MV-4-11 (cell line): Measurements from ENCODE around the gene PRRT3.
"Not testable (repeated sequence)": the region's sequence is repeated elsewhere in the genome, so short reads cannot be mapped to it uniquely, and the experiment has no call there.

Experiments used
- DNase-seq: peaks from one replicate; lab custom pipeline; 2025; lab: John Stamatoyannopoulos, UW

The PRRT3 gene

GRCh38 chr3:9918261-9919038 is 33.8 kb downstream of the PRRT3 start:
- DNase-seq, result no peak

DNA sequence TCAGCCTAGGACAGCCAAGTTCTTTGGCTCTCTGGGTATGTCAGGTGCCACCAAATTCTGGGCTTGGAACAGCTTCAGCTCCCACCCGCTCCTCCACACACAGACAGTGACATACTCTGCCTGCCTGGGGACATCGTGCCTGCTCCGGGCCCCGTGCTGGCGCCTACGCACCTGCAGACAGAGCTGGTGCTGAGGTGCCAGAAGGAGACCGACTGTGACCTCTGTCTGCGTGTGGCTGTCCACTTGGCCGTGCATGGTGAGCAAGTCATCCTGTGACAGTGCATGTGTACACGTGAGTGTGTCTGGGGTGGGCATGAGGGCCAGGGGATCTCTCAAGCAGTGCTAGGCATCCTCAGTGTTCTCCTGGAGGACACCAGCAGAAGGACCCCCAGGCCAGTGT is 34.4 kb downstream of the PRRT3 start:
- no peak for DNase-seq

DNA sequence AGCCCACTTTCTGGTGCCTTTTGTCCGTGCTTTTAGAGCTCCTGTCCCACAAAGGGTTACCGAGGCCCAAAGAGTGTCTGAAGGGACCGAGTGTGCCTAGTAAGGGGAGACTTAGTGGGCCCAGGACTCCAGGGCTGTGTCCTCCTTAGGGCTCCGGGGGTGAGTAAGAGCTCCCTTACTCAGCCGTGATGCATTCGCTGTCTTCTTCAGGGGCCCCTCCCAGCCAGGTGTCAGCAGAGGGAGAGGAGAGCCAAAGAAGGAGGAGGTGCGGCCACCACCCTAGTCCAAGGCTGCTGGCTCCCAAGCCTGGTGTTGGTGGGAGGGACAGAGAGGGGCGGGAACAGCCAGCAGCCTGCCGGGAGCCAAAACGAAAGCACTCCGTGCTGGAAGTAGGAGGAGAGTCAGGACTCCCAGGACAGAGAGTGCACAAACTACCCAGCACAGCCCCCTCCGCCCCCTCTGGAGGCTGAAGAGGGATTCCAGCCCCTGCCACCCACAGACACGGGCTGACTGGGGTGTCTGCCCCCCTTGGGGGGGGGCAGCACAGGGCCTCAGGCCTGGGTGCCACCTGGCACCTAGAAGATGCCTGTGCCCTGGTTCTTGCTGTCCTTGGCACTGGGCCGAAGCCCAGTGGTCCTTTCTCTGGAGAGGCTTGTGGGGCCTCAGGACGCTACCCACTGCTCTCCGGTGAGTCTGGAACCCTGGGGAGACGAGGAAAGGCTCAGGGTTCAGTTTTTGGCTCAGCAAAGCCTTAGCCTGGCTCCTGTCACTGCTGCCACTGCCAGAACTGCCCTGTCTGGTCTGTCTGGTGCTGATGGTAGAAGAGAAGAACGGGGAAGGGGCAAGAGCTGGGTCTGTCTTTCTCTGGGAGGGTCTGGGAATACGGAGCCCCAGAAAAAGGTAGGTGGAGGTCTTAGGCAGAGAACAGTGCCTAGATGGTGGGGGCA is 35.2 kb downstream of the PRRT3 start, which contains the start of gene IL17RC:
Gene IL17RC, plus strand, starts transcription at position 365 of the 947 bp plus-strand sequence. Its CDS starts 218 bp downstream, at position 583.
- peak; percentile 18 for DNase-seq

DNA sequence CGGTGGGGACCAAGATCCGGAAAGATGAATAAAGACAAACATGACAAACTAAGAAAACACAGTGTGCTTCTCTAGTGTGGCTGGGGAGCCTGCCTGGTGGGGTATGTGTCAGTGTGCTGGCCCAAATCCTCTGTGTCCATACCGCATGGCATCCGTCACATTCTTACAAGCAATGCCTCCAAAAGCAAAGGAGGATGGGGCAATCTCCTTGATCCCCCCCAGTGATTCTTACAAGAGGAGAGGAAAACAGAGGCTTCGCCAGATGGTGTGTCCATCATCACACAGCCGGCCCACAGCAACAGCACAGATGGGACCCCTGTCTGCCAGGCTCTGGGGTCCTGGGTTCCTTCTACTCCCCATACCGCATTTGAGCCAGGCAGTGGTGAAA is 35.9 kb downstream of the PRRT3 start:
- DNase-seq, result no peak

GRCh38 chr3:9915254-9916141 is 36.7 kb downstream of the PRRT3 start:
- peak; percentile 26 for DNase-seq

GRCh38 chr3:9914559-9915253 is 37.5 kb downstream of the PRRT3 start:
- DNase-seq, result peak; percentile 41

GRCh38 chr3:9914011-9914410 is 38.2 kb downstream of the PRRT3 start:
- no peak for DNase-seq

GRCh38 chr3:9913601-9914000 is 38.6 kb downstream of the PRRT3 start:
- no peak for DNase-seq

DNA sequence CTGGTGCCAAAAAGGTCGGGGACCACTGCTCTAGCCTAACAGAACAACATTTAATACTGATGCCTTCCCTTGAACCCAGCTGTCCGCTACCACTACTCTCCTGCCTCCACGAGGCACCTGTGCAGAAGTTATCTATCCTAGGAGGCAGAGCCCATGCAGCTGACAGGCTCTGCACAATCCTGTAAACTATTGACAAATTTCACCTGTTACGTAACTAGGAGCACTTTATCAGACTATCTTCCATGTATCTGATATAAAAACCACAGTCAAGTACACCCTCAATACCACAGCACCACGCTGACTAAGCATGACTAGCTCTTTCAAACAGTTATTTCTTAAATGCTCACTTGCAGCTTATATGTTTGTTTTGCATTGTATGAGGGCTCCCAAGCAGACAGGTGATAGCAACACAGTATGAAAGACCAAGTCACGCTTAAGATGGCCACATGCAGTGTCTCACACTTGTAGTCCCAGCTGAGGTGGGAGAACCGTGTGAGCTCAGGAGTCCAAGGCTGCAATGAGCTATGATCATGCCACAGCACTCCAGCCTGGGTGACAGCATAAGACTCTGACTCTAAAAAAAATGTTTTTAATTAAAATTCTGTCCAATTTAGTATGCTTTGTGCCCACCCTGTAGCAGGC is 39.8 kb downstream of the PRRT3 start:
- peak; percentile 22 for DNase-seq

DNA sequence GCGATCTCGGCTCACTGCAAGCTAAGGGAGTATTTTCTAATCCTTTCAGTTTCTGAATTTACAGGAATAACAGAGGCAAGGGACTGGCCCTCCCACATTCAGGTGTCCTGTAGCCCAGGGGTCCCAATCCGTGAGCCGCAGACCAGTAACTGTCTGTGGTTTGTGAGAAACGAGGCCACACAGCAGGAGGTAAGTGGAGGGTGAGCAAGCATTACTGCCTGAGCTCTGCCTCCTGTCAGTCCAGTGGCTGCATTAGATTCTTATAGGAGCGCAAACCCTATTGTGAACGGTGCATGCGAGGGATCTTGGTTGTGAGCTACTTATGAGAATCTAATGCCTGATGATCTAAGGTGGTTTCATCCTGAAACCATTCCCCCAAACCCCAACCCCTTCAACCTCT is 40.3 kb downstream of the PRRT3 start:
- DNase-seq, result no peak

DNA sequence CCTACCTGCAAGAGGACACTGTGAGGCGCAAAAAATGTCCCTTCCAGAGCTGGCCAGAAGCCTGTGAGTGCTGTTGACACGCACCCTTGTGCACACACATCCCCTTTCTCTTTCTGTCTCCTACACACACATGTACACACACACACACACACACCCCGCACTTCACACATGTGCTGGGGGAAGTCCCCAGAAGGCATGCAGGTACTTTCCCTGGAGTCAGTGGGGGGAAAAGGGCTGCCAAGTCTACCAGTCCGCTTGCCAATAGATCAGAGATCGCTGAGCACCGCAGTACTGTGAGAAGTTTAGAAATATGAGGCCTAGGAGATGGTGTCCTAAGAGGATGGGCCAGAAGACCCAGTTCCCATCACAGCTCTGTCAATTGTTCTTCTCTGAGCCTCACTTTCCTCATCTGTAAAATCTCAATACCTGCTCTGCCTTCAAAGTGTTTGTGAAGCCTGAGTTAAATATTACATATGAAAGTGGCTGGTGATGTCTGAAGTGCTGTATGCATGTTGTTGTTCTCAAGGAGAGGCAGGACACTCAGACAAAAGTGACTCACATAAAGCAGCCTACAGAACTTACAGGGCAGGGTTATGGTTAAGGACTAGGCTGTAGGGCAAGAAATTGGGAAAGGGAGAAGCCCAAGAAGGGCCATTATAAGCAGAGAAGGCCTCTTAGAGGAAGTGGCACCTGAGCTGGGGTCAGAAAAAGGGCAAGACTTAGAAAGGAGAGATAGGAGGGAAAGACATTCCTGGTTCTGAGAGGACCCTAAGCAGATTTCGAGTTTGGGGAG is 42.8 kb downstream of the PRRT3 start:
- DNase-seq, result peak; percentile 25

GRCh38 chr3:9908286-9908685 is 43.9 kb downstream of the PRRT3 start:
- DNase-seq, result no peak

DNA sequence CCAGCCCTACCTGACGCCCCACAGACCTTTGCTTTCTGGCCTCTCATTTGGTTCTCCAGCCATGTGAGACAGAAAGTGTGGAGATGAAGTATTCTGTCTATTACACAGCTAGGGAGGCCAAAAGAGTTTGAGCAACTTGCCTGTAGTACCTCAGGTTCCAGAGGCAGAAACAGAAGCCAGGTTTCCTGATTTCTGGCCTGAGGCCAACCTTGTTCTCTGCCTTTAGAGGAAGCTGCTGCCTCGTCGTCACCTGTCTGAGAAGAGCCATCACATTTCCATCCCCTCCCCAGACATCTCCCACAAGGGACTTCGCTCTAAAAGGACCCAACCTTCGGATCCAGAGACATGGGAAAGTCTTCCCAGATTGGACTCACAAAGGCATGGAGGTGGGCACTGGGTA is 45.7 kb downstream of the PRRT3 start:
- DNase-seq, result no peak

DNA sequence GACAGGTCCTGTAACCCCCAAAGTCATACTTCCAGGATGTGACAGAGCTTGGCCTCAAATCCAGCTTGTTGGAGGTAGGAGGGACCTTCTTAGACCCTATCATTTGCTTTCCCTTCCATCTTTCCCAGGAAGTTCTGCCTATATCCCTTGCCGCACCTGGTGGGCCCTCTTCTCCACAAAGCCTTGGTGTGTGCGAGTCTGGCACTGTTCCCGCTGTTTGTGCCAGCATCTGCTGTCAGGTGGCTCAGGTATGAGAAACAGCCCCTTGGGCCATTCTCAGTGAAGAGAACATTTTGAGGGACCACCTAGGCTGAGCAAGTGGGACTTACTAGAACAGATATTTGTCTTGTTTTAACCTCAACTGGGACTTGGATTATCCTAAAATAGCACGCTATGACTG is 48.3 kb downstream of the PRRT3 start:
- no peak for DNase-seq

GRCh38 chr3:9903238-9903624 is 49.0 kb downstream of the PRRT3 start:
- peak; percentile 34 for DNase-seq

GRCh38 chr3:9902372-9903237 is 49.6 kb downstream of the PRRT3 start, which contains the start of gene IL17RE:
TSS of gene IL17RE (plus strand) at chr3:9902848. CDS start at chr3:9902933, 85 bp downstream.
- no peak for DNase-seq

GRCh38 chr3:9901967-9902366 is 50.2 kb downstream of the PRRT3 start:
- peak; percentile 35 for DNase-seq

DNA sequence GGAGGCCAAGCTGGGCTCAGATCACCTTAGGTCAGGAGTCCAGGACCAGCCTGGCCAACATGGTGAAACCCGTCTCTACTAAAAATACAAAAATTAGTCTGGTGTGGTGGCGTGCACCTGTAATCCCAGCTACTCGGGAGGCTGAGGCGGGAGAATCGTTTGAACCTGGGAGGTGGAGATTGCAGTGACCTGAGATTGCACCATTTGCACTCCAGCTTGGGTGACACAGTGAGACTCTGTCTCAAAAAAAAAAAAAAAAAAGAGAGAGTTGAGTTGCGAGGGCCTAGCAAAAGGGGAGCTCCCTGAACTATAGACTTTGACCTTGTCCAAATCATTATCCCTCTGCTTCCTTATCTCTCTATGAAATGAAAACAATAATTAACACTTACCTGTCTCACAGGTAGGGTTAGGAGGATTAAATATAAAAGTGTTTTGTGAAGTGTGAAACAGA is 51.2 kb downstream of the PRRT3 start:
- not testable (repeated sequence) for DNase-seq

GRCh38 chr3:9899289-9899791 is 52.9 kb downstream of the PRRT3 start:
- DNase-seq, result no peak
